ENCODE results near the gene TMEM269.

The TMEM269 gene, protein sequence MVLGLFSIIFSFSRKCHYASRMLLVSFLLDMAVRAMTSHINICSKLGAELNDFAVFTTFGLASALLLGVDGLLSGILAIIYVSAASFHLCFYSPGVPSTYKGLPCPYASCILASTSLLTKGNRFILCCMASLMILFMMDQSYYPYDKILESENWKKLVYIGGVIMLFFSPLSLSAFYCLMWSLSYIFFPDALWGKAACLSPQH

DNA sequence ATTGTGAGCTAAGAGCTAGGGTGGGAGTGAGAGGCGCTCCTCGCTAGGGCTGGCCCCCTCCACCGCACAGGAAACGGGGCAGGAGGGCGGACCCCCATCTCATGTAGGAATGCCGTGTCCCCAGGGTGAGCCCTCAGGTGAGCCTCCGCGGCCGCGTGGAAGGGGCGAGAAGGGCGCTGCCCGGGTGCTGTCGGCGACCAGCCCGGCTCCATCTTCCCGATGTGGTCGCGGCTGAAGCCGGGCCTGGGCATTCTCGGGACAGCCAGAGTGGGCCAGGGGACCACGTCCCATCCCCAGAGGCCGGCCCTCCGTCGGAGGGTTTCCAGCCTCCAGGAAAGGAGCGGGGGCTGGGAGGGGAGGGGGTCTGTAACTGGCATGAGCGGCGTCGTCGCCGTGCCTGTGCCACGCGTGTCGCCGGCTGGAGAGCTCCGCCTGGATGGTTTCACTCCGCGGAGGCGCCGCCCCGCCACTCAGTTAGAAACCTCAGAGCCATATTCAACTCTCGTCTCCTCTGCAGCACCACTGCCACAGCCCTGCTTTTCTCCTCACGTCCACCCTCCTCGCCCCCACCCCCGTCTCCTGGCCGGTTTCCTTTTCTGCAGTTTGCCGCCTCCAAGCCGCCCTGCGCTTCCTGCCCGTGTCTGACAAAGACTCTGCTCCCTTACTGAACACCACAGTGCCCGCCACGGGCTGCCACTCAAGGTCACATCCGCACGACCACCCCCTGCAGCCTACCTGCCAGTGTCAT, at the start of gene TMEM269:
Gene TMEM269 (plus strand): TSS at position 46 of the 748 bp plus-strand sequence. CDS start 4,903 bp downstream, outside the sequence.
- FAIRE-seq: no peak
- no peak for DNase-seq (ENCODE audit: insufficient read length, low spot score)

DNA sequence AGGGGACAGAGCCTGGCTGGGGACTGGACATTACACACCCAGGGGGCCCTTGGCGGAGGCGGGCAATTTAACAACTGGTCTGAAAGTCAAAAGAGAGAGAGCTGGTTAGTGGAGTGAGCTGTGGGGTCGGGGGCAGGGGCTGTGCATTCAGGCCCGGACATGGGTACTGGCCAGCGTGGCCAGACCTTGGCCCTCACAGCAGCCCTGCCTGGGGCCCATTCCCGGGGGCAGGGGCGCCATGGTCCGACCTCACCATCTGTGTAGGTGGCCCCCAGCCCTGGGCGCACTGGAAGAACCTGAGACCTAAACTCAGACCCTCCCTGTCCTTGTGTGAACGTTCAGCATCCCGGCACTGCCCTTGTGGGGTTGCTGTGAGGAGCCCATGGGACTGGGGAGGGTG, 49.7 kb upstream of the TMEM269 start:
- DNase-seq (ENCODE audit: insufficient read length, low spot score) (no peak), FAIRE-seq (no peak)

DNA sequence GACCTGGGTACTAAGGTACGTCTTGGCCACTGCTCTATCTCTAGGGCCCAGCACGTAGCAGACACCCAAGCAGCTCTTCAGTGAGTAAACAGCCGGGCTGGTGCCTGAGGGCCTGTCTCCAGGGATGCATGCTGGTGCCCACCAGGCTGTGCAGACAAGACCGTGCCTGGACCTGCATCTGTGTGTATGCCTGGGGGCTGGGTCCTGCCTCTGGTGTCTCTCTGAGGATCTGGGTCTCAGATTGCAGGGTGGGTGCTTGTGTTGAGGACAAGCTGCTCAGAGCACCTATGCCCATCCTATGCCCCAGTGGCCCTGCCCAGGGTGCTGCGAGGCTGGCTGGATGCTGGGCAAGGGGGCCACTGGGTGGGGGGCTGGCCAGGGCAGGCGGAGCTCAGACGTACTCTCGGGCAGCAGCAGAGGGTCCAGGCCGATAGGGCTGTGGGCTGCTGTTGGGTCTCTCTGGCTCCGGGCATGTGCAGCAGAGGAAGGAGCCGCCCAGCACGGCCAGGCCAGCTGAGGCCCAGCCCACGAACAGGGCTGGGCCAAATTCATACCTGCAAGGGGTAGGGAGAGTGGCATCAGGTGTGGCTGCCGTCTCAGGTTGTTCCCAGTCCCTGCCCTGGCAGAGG, 49.2 kb upstream of the TMEM269 start:
- DNase-seq (ENCODE audit: insufficient read length, low spot score): no peak
- FAIRE-seq: no peak

DNA sequence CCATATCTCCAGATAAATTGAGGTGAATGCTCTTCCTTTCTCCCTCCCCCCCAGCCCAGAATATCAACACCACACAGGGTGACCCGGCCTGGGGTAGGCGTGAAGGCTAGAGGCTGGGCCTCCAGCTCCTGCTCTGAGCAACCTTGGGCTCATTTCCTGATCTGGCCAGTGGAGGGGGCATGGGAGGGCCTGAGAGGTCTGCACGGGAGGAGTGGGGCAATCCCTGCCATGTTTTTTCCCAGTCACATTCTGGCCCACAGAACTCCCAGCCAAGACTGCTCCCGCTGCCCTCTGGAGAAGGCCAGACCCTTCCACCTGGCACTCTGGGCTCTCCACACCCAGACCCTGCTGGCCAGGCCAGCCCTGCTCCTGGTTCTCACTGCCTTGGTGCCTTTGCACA, 48.6 kb upstream of the TMEM269 start:
- FAIRE-seq (no peak), DNase-seq (ENCODE audit: insufficient read length, low spot score) (no peak)

DNA sequence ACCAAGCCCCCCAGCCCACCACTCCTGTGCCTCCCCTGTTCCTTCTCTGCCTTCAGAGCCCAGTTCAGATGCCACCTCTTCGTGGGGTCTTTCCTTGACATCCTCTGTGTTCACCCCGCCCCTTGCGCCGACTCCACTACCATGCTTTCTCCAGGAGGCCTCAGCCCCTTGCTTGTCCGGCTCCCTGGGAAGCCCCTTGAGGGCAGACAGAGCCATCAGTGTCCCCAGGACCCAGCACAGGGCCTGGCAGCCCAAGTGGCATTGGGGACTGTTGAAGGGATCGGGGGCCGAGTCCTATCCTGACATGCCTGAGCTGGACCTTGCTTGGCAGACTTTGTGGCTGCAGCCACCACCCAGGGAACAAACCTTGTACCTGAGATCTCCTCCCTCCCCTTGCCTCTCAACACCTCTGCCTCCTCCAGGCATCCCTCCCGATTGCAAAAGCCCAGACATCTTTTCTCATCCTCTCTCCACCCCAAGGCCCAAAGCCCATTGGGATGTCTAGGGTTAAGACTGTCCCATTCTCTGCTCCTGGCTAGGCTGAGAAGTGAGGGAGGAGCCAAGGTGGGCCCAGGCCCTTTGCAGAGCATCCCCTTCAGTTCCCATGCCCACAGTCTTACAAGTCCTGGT, 48.1 kb upstream of the TMEM269 start:
- no peak for DNase-seq (ENCODE audit: insufficient read length, low spot score)
- no peak for FAIRE-seq

DNA sequence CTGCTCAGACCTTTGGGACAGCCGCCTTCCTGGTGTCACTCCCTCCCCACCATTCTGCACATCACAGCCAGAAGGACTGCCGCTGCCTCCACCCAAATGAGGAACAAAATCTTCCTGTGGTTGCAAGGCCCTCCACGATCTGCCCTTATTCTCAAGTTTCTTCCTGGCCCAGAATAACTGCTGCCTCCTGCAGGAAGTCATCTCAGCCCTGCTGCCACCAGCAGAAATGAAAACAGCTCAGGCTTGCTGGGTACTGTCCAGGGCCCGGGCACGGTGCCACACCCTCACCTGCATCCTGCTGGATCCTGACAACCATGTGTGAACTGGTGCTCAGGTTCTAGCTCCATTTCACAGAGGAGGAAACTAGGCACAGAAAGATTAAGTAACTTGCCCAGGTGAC, 47.5 kb upstream of the TMEM269 start:
- DNase-seq (ENCODE audit: insufficient read length, low spot score): no peak
- FAIRE-seq: no peak

DNA sequence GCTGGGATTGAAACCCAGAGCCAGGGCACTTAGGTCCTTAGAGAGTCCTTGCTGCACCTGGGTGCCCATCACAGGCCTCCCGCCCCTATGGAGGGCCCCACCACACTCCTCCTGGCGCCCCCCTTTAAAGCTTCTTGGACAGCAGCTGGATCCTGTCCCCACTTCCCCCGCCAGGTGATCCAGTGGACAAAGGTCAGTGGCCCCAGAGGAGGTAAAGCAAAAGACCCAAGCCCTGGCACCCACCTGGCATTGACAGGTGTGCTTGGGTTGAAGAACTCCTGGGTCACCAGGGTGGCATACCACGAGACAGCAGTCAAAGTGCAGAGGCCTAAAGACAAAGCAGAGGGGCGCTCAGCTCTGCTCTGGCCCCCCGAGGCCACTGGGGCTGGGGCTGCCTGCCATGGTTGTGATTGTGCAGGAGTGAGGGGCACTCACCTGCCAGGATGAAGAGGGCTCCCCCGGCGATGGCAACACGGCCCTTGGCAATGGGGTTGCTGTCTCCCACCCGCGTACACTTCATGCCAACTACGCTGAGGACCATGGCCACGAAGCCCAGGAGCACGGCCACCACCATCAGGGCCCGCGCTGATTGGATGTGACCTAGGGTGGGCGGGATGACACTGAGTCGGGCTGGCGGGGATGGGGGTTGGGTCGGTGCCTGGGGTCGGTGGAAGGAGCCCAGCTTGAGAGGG, 46.7 kb upstream of the TMEM269 start:
- FAIRE-seq: no peak
- DNase-seq (ENCODE audit: insufficient read length, low spot score): no peak

DNA sequence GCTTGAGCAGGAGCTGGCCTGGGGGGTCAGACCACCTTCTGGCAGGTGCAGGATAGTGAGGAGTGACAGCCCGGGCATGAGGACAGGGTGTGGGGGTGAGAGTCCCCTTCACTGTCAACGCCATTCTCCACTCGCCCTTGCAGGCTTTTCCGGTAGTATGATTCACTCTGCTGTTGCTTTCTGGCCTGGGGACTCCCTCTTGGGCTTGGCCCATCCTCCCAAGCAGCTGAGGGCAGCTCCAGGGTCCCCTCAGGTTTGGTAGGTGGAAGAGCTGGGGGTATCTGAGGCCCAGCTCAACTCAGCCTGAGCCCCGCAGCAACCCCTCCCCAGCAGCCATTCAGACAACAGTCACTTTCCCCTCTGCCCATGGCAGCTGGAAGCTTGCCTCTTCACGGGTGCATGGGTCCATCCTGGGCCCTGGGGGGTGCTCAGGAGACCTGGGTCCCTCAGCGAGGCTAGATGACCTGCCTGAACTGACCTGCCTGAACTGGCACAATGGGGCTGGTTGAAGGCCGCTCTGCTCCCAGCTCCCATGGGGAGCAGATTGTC, 46.0 kb upstream of the TMEM269 start:
- DNase-seq (ENCODE audit: insufficient read length, low spot score): no peak
- FAIRE-seq: no peak

DNA sequence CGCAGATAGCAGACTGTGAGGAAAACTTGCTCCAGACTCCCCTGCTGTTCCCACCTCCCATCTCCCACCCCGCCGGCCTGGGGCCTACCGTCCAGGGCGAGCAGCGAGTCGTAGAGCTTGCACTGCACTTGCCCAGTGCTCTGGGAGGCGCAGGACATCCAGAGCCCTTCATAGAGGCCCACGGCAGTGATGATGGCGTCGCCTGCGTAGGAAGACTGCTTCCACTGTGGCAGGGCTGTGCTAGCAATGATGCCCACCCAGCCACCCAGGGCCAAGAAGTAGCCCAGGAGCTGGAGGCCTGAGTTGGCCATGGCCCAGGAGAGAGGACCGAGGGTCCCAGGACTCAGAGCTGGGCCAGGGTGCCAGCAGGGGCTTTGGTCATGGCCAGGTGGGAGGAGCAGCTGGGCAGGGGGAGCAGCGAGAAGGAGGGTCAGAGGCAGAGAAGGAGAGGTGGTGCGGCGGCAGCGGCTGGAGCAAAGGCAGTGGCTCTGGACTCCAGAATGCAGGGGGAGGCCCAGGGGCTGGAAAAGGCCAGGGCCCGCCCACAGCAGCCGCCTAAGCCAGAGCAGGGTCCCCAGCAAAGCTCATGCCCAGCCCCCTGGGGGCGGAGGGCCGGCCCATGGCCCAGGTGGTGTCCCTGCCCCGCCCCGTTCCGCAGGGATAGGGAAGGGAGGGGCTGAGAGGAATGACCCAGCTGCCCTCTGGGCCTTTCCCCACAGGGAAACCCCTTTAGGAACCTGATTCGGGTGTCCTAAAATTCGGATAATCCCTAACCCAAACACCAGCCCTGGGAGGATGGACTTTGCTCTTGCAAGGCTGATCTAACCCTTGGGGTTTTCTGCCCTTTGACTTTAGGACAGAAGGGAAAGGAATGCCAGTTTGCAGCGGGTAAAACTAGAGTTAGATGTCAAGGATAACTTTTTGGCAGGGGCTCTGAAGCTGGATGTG, 44.8 kb upstream of the TMEM269 start, which contains the start of gene CLDN19:
Gene CLDN19 (minus strand): TSS at position 484 of the 948 bp plus-strand sequence. CDS start 173 bp downstream, at position 311.
- no peak for FAIRE-seq
- DNase-seq (ENCODE audit: insufficient read length, low spot score): no peak

DNA sequence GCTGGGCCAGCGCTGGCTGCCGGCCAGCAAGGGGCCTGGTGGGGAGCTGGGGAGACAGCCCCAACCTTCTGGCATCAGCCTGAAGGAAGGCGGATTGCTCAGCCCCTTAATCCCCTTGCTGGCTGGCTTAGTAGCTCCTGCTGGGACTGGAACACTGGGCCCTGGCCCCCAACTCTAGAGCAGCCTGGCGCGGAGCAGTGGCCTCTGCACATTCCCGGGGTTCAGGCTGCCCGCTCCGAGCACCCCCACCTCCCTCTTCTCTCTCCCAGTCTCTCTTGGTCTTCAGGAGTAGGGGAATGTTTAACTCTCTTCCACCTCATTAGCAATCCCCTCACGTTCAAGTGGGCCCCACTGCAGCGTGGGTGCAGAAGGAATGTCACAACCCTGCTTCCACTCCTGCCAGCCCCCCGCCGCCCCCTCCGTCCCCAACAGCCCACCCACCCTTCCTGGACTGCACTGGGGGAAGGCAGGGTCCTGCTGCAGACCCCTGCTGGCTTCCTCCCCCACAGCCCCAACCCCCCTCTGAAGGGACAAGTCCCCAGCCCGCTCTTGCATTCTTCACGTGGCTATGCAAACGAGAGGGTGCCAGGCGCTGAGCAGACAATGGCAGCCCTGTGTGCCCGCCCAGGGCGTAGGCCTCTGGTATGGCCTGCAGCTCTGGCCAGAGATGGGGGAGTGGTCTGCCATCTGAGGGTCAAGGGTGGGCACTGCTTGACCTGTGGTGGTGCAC, 43.8 kb upstream of the TMEM269 start:
- DNase-seq (ENCODE audit: insufficient read length, low spot score): no peak
- no peak for FAIRE-seq

DNA sequence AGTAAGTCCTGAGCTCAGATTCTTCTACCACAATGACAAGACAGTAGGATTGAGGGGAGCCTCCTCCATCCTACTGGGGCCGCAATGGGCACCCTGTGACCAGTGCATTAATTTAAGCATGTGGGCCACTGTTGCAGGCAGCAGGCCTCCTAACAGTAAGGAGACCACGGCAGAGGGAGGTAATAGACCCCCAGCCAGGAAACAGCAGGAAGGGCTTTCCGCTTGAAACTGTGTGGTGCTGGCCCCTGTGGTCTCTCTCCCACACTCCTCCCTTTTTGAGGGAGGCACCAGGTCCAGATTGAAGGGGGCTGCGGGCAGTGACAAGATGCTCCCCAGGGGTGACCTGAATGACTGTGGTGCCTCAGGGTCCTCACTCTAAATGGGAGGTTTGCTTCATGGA, 43.1 kb upstream of the TMEM269 start:
- FAIRE-seq: no peak

DNA sequence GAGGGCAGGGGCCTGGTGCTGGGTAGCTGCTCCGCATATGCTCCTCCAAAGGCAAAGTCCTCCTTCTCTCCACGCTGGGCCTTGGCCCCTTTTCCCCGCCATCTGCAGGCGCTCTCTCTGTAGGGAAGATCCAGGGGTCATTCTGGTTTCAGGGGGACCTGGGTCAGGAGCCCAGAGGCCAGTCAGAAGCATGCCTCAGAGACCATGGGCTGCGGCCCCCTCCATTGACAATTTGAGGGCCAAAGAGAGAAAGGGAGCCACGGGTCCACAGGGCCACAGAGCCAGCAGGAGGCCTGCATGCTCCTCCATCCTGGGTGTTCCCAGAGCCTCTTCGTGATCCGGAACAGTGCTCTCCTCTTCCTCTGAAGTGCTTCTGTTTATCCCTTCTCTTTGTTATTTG, 42.6 kb upstream of the TMEM269 start:
- DNase-seq (ENCODE audit: insufficient read length, low spot score): no peak
- FAIRE-seq: no peak

More for the DNA sequence above, 43.1 kb upstream of the TMEM269 start:
- DNase-seq (ENCODE audit: insufficient read length, low spot score): no peak

DNA sequence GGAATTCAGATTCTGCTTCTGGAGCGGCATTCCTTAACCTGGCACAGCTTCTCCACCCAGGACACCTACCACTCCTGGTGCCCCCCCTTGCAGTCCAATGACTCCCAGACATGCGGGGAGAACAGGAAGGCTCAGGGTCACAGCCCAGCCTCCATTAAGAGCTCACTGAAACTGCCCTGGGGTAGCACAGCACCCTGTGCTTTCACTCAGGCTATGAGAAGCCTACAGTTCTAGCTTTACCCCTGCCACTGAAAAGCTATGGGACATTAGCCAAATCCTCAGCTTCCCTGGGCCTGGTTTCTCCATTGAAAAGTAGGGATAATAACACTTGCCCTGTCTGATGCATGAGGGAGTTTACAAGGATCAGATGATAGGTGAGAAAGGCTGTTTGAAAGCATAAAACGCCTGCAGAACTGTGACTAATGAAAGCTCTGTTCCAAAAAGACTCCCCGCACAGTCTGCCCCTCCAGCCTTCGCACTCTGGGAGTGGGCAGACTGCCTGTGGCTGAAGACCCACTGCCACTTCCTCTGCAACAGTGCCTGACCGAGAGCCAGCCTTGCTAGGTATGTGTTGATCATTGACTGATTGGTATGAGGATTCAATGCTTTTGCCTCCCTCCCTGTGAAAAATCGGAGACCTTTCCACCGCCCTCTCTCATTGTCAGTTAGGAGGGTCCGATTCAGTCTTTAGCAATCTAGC, 42.0 kb upstream of the TMEM269 start:
- no peak for FAIRE-seq

DNA sequence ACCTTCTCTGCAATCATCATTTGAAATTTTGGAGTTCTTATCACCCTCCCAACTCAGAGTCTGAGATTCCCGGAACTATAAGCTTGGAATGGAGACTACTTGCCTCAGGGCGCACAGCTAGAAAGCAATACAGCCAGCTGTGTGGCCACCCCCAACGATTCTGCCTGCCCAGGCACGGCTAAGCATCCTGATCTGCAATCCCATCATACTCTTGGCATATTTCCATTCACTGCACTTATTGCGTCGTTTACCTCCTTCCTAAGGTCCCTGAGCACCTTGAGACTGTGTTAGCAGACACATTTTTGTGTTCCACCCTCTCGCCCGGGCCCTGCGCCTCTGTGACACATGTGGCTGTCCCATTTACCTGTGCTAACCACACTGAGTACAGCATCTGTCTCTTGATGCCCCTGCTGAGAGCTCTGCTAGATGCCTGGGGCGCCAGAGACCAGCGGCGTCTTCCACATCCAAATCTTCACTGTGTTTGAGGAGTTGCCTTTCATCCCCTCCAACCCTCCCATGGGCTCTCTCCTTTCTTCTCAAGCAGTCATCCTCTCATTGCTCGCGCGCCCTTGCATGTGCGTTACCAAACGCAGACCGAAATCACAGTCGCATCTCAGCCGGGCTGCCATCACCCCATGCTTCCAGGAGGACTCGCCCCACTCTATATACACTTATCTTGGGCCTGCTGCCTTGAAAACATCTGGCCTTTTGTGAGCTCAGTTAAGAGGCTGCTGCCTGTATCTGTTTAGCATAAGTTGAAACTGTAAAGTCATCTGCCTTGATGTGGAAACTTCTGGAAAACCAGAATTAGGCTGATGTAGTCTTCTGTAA, 41.3 kb upstream of the TMEM269 start:
- peak; percentile 44 for DNase-seq (ENCODE audit: insufficient read length, low spot score)
- no peak for FAIRE-seq

More for the DNA sequence above, 42.0 kb upstream of the TMEM269 start:
- DNase-seq (ENCODE audit: insufficient read length, low spot score): no peak

DNA sequence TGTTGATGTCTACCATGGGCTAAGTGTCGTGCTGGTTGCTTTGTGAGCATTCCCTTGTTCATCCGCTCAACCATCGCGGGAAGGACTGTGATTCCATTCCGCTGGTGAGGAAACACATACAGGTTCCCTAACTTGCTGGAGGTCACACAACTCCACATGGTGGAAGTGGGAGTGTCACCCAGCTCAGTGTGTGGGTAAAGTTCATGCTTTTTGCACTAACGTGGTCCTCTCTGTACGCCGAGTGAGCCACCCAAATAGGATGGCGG, 40.7 kb upstream of the TMEM269 start:
- DNase-seq (ENCODE audit: insufficient read length, low spot score): no peak
- no peak for FAIRE-seq

DNA sequence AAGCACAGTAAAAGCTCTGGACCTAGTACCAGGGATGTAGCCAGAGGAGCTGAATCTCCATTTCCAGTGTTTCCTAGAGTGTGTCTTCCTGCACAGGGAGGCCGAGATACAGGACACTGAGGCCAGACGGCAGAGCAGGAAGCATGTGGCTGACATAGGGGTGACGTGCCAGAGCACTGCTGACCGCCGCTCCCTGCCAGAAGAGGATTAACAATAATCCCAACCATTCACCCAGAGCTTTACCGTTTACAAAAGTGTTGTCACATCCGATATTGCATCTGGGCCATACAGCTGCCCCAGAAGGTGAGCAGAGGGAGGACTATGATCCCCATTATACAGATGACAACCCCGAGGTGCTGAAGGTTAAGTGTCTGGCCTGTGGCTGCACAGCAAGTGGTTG, 38.9 kb upstream of the TMEM269 start:
- no peak for FAIRE-seq
- DNase-seq (ENCODE audit: insufficient read length, low spot score): no peak

DNA sequence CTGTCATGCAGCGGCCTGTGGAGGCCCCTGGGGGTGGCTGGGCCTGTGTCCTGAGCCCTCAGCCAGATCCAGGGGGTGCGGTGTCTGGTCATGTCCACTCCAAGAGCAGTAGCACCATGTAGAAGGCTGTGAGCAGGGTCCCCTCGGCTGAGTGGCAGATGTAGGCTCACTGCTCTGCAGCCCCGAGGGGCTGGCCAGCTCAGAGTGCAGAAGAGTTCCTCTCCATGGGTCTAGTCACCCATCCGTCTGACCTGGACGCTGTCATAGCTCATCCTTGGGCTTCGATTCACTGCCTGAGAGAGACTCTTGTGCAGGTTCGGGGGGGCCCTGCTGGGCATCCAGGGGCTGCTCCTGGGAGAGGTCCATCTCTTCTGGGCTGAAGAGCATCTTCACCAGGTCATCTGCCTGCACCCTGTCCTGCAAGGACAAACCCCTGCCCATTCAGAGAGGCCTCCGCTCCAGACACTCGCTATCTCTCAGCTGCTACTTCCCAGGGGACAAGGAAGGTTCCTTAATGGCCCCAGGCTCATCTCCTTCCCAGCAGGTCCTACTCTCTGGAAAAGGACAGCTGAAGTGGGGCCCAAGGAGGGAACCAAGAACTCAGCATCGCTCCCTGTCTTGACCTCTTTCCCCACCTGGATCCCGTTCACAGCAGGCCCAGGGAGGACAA, 38.2 kb upstream of the TMEM269 start:
- no peak for DNase-seq (ENCODE audit: insufficient read length, low spot score)
- FAIRE-seq: no peak
